ENCODE measurements around the gene SH3PXD2B. TPM values are rescaled to one million over a fixed set of nuclear protein-coding genes. Genes with fewer than 3 reads are reported as not detected.

SH3PXD2B gene
- total and polyA plus RNA-seq, 5 donors from 2014 or later, result 0.10 TPM; not detected in 4

DNA sequence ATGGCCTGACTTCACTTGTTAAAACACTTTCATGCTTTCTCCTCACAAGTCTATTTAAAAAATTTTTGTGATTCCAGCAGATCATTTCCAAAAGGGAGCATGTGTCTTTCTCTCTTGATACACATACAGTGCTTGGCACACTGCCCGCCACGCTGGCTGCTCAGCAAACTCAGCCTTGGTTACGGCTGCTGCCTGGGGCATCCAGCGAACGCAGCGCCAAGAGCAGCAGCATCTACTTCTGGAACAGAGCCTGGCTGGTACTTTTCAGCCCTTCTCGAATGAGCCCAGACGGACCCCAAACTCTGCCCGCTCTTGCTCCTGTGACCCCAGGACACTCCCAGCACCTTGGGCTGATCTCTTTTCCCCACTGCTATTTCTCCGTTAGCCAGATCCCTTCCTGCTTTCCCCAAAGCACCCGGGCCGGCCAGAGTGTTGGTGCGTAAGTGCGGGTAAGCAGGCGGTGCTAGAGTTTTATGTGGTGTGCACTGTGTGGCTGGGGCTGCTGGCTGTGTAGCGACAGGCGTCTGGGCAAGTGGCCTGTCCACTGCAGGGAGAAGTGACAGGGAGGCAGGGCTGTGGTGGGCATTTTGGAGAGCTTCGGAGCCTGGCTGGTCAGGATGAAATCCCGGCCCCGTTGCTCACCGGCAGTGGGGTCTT, 73.2 kb downstream of the SH3PXD2B start:
- H3K9me3 ChIP-seq (ENCODE audit: control insufficient read depth in 2 of 2, low read length in 2 of 2), result no peaks in the 10 kb centered on the region
- H3K27me3 ChIP-seq (ENCODE audit: control insufficient read depth, insufficient read depth, low read length), result no peaks in the 10 kb centered on the region
- Mint-ChIP-seq H3K9me3 (no peaks in the 10 kb centered on the region), H3K36me3 (no peaks in the 10 kb centered on the region), H3K4me3 (no peak overlapping the region), H3K27ac (no peak overlapping the region), H3K4me1 (no peaks in the 10 kb centered on the region), H3K27me3 (no peaks in the 10 kb centered on the region)
- H3K4me3 ChIP-seq (ENCODE audit: low read depth, low read length), result no peak overlapping the region
- H3K27ac ChIP-seq (ENCODE audit: insufficient read depth, low read length, poor library complexity, severe bottlenecking), result no peak overlapping the region
- ATAC-seq (ENCODE audit: low read depth in 2 of 2) (no peak), DNase-seq (no peak)
- no peaks in the 10 kb centered on the region for H3K36me3 ChIP-seq (ENCODE audit: control insufficient read depth, insufficient read depth, low read length)
- no peaks in the 10 kb centered on the region for H3K4me1 ChIP-seq (ENCODE audit: control insufficient read depth, insufficient read depth, low read length, poor library complexity, severe bottlenecking)

DNA sequence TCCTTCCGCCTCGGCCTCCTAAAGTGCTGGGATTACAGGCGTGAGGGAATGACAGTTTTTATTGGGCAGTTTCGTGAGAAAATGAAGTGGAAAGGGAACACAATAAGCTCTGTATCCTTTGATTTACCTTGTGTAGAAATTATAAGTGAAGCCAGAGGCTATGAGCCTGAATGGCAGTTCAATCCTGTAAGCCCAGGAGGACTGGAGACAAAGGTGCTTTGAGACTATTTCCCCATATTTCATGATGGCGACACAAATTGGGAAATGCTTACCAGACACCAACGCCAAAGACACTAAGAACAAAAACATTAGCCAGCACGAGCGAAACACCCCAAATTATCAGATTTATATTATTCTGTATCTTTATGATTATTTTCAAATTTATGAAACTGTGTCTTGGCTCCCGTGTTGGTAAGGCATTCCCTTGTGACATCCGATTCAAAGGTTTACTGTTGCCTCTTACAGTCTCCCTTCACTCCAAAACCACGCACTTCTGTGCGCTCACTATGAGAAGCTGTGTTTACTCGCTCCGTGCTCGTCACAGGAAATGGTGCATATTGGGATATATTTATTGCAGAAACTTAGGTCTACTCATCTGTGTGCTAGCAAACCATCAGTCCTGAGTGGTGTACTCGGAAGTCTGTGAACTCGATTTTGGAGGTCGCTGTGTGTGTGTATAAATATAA, 73.9 kb downstream of the SH3PXD2B start:
- no peak overlapping the region for H3K27ac ChIP-seq (ENCODE audit: insufficient read depth, low read length, poor library complexity, severe bottlenecking)
- Mint-ChIP-seq H3K4me1 (no peaks in the 10 kb centered on the region), H3K4me3 (no peak overlapping the region), H3K27me3 (no peaks in the 10 kb centered on the region), H3K27ac (no peak overlapping the region), H3K9me3 (no peaks in the 10 kb centered on the region), H3K36me3 (no peaks in the 10 kb centered on the region)
- H3K36me3 ChIP-seq (ENCODE audit: control insufficient read depth, insufficient read depth, low read length), result no peaks in the 10 kb centered on the region
- ATAC-seq (ENCODE audit: low read depth in 2 of 2), result no peak
- H3K4me3 ChIP-seq (ENCODE audit: low read depth, low read length), result no peak overlapping the region
- H3K4me1 ChIP-seq (ENCODE audit: control insufficient read depth, insufficient read depth, low read length, poor library complexity, severe bottlenecking), result no peaks in the 10 kb centered on the region
- DNase-seq, result no peak
- no peaks in the 10 kb centered on the region for H3K27me3 ChIP-seq (ENCODE audit: control insufficient read depth, insufficient read depth, low read length)
- no peaks in the 10 kb centered on the region for H3K9me3 ChIP-seq (ENCODE audit: control insufficient read depth in 2 of 2, low read length in 2 of 2)

DNA sequence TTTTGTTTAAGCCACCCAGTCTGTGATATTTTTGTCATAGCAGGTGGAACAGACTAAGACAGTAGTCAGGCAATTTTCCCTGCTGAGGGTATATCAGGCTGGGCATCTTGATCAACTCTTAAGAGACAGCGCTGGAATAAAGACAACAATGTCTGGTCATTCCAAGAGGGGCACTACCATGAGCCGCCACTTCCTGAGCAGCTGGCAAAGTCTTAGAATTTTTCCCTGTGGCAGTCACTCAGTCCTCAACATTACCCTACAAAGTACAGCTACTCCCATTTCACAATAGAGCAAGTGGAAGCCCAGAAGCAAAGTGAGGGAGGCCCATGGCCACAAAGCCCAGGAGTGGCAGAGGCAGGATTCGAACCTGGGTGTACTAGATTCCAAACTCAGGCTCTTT, 74.8 kb downstream of the SH3PXD2B start:
- no peaks in the 10 kb centered on the region for H3K9me3 ChIP-seq (ENCODE audit: control insufficient read depth in 2 of 2, low read length in 2 of 2)
- no peaks in the 10 kb centered on the region for H3K4me1 ChIP-seq (ENCODE audit: control insufficient read depth, insufficient read depth, low read length, poor library complexity, severe bottlenecking)
- H3K36me3 ChIP-seq (ENCODE audit: control insufficient read depth, insufficient read depth, low read length), result no peaks in the 10 kb centered on the region
- H3K27ac ChIP-seq (ENCODE audit: insufficient read depth, low read length, poor library complexity, severe bottlenecking), result no peak overlapping the region
- no peaks in the 10 kb centered on the region for H3K27me3 ChIP-seq (ENCODE audit: control insufficient read depth, insufficient read depth, low read length)
- Mint-ChIP-seq H3K27me3 (peaks cover 5% of the 10 kb centered on the region), H3K9me3 (no peaks in the 10 kb centered on the region), H3K36me3 (no peaks in the 10 kb centered on the region), H3K27ac (no peak overlapping the region), H3K4me1 (no peaks in the 10 kb centered on the region), H3K4me3 (no peak overlapping the region)
- ATAC-seq (ENCODE audit: low read depth in 2 of 2), result no peak
- DNase-seq, result no peak
- H3K4me3 ChIP-seq (ENCODE audit: low read depth, low read length), result no peak overlapping the region

DNA sequence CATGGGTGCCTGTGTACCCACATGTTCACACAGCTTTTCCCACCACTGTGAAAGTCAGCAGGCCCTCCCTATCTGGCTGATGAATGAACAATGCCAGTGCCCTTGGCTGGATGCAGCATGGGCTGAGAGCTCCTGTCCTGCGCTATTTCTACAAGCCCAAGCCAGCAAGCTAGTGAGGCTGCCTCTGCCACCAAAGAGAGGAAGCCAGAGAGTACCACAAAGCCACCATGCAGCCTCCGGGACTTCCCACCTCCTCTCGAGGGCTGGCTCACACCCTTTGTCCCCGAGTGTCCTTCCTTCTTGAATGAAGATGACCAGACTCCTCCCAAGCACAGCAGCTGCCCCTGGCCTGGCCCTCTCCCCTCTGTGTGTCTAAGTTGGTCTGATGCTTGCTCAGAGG, 76.5 kb downstream of the SH3PXD2B start:
- H3K27me3 Mint-ChIP-seq, result peaks cover 7% of the 10 kb centered on the region
- ATAC-seq (ENCODE audit: low read depth in 2 of 2), result peak in 1 of 2 donors; percentile 24
- no peaks in the 10 kb centered on the region for H3K36me3 ChIP-seq (ENCODE audit: control insufficient read depth, insufficient read depth, low read length)

DNA sequence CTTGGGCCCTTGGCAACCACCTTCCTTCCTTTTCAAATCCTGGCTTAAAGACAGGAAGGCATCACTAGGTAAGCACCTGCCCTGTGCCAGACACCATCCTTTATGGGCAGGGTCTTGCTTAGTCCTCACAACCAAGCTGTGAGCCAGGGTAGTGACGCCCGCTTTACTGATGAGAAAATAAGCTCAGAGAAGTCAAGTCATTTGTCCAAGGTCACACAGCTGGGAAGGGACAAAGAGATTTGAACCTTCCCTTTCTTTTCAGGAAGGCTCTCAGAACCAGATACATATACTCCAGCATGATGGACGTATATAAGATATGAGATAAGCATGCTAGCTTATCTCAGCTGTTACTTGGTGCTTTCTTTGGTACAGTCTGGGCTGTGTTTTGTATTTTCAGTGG, 76.9 kb downstream of the SH3PXD2B start:
- H3K27me3 Mint-ChIP-seq, result peaks cover 7% of the 10 kb centered on the region
- no peaks in the 10 kb centered on the region for H3K36me3 ChIP-seq (ENCODE audit: control insufficient read depth, insufficient read depth, low read length)
- H3K4me3 Mint-ChIP-seq, result no peak overlapping the region
- no peak for ATAC-seq (ENCODE audit: low read depth in 2 of 2)
- no peaks in the 10 kb centered on the region for H3K9me3 Mint-ChIP-seq
- no peaks in the 10 kb centered on the region for H3K4me1 Mint-ChIP-seq
- no peak overlapping the region for H3K27ac Mint-ChIP-seq
- DNase-seq, result no peak
- no peaks in the 10 kb centered on the region for H3K36me3 Mint-ChIP-seq
- no peaks in the 10 kb centered on the region for H3K27me3 ChIP-seq (ENCODE audit: control insufficient read depth, insufficient read depth, low read length)
- no peaks in the 10 kb centered on the region for H3K9me3 ChIP-seq (ENCODE audit: control insufficient read depth in 2 of 2, low read length in 2 of 2)
- no peak overlapping the region for H3K27ac ChIP-seq (ENCODE audit: insufficient read depth, low read length, poor library complexity, severe bottlenecking)
- no peaks in the 10 kb centered on the region for H3K4me1 ChIP-seq (ENCODE audit: control insufficient read depth, insufficient read depth, low read length, poor library complexity, severe bottlenecking)
- H3K4me3 ChIP-seq (ENCODE audit: low read depth, low read length), result no peak overlapping the region

More for the DNA sequence above, 76.5 kb downstream of the SH3PXD2B start:
- no peaks in the 10 kb centered on the region for H3K4me1 ChIP-seq (ENCODE audit: control insufficient read depth, insufficient read depth, low read length, poor library complexity, severe bottlenecking)
- H3K27ac ChIP-seq (ENCODE audit: insufficient read depth, low read length, poor library complexity, severe bottlenecking), result no peak overlapping the region
- Mint-ChIP-seq H3K27ac (no peak overlapping the region), H3K4me3 (no peak overlapping the region), H3K36me3 (no peaks in the 10 kb centered on the region), H3K9me3 (no peaks in the 10 kb centered on the region), H3K4me1 (no peaks in the 10 kb centered on the region)
- no peak overlapping the region for H3K4me3 ChIP-seq (ENCODE audit: low read depth, low read length)
- no peaks in the 10 kb centered on the region for H3K27me3 ChIP-seq (ENCODE audit: control insufficient read depth, insufficient read depth, low read length)
- no peaks in the 10 kb centered on the region for H3K9me3 ChIP-seq (ENCODE audit: control insufficient read depth in 2 of 2, low read length in 2 of 2)
- no peak for DNase-seq

DNA sequence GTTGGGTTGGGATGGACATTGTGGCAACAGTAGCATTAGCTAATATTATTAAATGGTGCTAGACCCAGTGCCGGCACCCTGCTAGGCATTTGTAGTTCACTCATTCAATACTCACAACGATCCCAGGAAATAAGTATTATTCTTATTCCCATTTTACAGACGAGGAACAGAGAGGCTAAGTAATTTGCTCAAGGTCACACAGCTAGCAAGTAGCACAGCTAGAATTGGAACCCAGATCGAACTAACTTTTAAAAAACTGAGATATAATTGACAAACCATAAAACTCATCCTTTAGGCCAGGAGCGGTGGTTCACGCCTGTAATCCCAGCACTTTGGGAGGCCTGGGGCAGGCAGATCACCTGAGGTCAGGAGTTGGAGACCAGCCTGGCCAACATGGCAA, 79.5 kb downstream of the SH3PXD2B start:
- no peaks in the 10 kb centered on the region for H3K4me1 ChIP-seq (ENCODE audit: control insufficient read depth, insufficient read depth, low read length, poor library complexity, severe bottlenecking)
- Mint-ChIP-seq H3K27ac (no peak overlapping the region), H3K27me3 (peaks cover 7% of the 10 kb centered on the region), H3K9me3 (peaks cover 0 to 14% (median 6%) of the 10 kb centered on the region in 7 donors), H3K4me3 (no peak overlapping the region), H3K4me1 (no peaks in the 10 kb centered on the region), H3K36me3 (peaks cover 3% of the 10 kb centered on the region)
- ATAC-seq (ENCODE audit: low read depth in 2 of 2), result no peak
- H3K27ac ChIP-seq (ENCODE audit: insufficient read depth, low read length, poor library complexity, severe bottlenecking), result no peak overlapping the region
- H3K36me3 ChIP-seq (ENCODE audit: control insufficient read depth, insufficient read depth, low read length), result no peaks in the 10 kb centered on the region
- H3K27me3 ChIP-seq (ENCODE audit: control insufficient read depth, insufficient read depth, low read length), result no peaks in the 10 kb centered on the region
- H3K9me3 ChIP-seq (ENCODE audit: control insufficient read depth in 2 of 2, low read length in 2 of 2), result peaks cover 8% of the 10 kb centered on the region in 2 experiments
- DNase-seq, result no peak
- no peak overlapping the region for H3K4me3 ChIP-seq (ENCODE audit: low read depth, low read length)

DNA sequence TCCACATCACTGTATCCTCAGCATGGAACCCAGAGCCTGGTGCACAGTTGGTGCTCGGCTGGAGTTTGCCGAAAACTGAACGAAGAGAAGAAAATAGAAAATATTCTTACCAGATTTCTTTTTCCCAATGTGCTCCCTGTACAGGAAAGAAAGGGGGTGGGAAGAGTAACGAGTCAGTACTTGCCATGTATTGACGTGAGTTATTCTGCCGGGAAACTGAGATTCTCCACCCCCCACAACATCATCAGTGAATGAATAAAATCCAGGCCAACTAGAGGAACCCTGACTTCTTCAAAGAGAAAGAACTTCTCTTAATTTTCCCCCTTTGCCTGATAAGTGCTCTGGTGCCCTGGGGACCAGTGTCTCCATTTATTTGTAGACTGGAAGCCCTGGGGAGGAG, 80.6 kb downstream of the SH3PXD2B start:
- no peaks in the 10 kb centered on the region for H3K36me3 ChIP-seq (ENCODE audit: control insufficient read depth, insufficient read depth, low read length)
- H3K27ac ChIP-seq (ENCODE audit: insufficient read depth, low read length, poor library complexity, severe bottlenecking), result no peak overlapping the region
- Mint-ChIP-seq H3K4me3 (peak overlapping the region in 1 of 4 donors; percentile 51), H3K27ac (no peak overlapping the region), H3K27me3 (peaks cover 7% of the 10 kb centered on the region), H3K36me3 (peaks cover 3% of the 10 kb centered on the region), H3K9me3 (peaks cover 0 to 14% (median 6%) of the 10 kb centered on the region in 7 donors), H3K4me1 (no peaks in the 10 kb centered on the region)
- H3K9me3 ChIP-seq (ENCODE audit: control insufficient read depth in 2 of 2, low read length in 2 of 2), result peaks cover 8% of the 10 kb centered on the region in 2 experiments
- ATAC-seq (ENCODE audit: low read depth in 2 of 2), result no peak
- no peaks in the 10 kb centered on the region for H3K4me1 ChIP-seq (ENCODE audit: control insufficient read depth, insufficient read depth, low read length, poor library complexity, severe bottlenecking)
- H3K27me3 ChIP-seq (ENCODE audit: control insufficient read depth, insufficient read depth, low read length), result no peaks in the 10 kb centered on the region
- no peak for DNase-seq
- H3K4me3 ChIP-seq (ENCODE audit: low read depth, low read length), result no peak overlapping the region

DNA sequence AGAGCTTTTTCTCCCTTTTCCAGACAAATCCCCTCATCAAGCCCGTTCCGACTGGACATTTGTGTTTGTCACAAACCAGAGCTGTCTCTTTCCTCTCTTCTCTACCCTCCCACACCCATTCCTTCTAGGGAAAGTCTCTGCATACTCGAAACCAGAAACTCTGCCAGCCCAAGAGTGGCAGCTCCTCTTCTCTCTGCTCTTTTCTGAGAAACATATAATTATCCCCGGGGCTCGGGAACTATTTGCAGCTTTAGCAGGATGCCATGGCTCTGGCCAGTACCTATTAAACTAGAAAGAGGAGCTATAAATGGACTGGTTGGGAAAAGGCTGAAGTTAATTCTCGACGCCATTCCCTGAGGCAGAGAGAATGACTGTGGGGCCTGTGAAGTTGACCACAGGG, 82.6 kb downstream of the SH3PXD2B start:
- H3K36me3 ChIP-seq (ENCODE audit: control insufficient read depth, insufficient read depth, low read length), result no peaks in the 10 kb centered on the region
- H3K27ac ChIP-seq (ENCODE audit: insufficient read depth, low read length, poor library complexity, severe bottlenecking), result no peak overlapping the region
- Mint-ChIP-seq H3K9me3 (peaks cover 0 to 18% (median 7%) of the 10 kb centered on the region in 7 donors), H3K36me3 (peaks cover 3% of the 10 kb centered on the region), H3K27me3 (peaks cover 7% of the 10 kb centered on the region), H3K4me3 (no peak overlapping the region), H3K27ac (no peak overlapping the region), H3K4me1 (no peaks in the 10 kb centered on the region)
- H3K4me1 ChIP-seq (ENCODE audit: control insufficient read depth, insufficient read depth, low read length, poor library complexity, severe bottlenecking), result no peaks in the 10 kb centered on the region
- H3K9me3 ChIP-seq (ENCODE audit: control insufficient read depth in 2 of 2, low read length in 2 of 2), result peaks cover 8% of the 10 kb centered on the region in 2 experiments
- no peak overlapping the region for H3K4me3 ChIP-seq (ENCODE audit: low read depth, low read length)
- ATAC-seq (ENCODE audit: low read depth in 2 of 2) (no peak), DNase-seq (no peak)
- no peaks in the 10 kb centered on the region for H3K27me3 ChIP-seq (ENCODE audit: control insufficient read depth, insufficient read depth, low read length)

Measured in CD4-positive, CD25-positive, alpha-beta regulatory T cell (primary cell).